Kidney tubule cell (primary cell): Measurements from ENCODE around the gene CHRM2.

ENCODE experiments used
- DNase-seq: peaks from one replicate; pipeline ENCODE4 v3.0.0-alpha.2; 2018; ENCODE audit warnings: low spot score

The CHRM2 gene

DNA sequence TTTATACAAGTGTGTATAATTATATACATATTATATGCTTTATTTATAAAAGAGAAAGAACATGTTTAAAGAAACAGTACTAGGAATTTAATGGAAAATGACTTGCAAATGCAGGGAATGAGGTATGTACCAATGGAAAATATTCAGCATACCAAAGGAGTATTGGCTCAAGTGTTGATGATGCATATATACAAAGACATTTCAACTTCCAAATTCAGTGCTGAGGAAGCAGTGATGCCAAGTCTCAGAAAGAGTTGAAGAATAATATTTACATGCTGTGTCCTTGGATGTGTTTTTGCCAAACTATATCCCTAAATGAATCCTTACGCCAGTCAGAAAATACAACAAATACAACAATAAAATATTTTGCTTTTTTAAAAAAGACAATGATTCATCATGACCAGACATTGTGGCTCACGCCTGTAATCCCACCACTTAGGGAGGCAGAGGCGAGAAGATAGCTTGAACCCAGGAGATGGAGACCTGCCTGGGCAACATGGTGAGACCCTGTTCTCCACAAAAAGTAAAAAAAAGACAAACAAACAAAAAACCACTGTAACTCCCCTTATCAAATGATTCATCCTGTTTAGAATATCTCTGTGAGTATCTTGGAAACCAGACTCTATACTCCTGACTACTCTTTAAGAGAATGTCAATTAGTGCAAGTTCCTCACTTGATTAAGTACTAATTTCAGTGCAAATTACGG lies 157.2 kb downstream of the CHRM2 start:
- no peak for DNase-seq

GRCh38 chr7:137026176-137026500 lies 157.7 kb downstream of the CHRM2 start:
- DNase-seq = no peak

- DNase-seq = no peak
These were observed 164.0 kb downstream of the CHRM2 start for GRCh38 chr7:137032436-137032835.

DNA sequence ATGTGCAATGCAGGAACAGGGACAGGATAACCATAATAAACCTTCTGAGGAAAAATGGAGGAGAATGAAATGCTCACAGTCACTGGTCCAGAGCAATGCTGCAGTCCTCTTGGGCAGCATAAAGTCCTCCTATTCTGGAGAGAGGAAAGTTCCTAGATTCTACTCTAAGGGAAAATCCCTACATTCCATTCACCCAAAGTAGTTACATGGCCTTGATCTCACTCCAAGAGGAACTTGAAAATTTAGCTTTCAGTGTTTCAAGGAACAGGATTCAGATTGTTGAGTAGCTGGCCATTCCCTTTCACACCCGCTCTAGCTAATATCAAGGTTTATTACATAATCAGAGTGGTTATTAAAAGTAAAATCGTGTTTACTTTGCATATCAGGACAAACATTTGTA lies 168.3 kb downstream of the CHRM2 start:
- peak; percentile 5 for DNase-seq

- DNase-seq = no peak
These were observed 170.3 kb downstream of the CHRM2 start for GRCh38 chr7:137038706-137039105.

- DNase-seq = no peak
These were observed 172.3 kb downstream of the CHRM2 start for GRCh38 chr7:137040745-137041144.

DNA sequence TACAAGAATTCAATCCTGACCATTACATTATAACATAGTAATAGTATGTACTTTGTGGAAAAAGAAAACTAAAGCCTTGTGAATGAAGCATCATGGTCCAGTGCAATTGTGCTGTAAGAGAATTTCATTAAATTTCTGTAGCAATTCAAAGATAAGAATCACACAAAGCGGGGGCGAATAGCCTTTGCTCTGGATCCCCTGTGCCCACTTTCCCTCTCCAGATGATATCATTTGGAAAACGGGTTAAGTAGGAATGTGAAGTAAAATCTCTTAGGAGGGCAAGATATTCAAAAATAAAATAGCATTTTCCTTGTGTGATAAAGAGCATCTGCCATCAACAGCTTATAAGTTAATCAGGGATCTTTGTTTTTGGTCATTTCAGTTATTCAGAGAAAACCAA lies 177.1 kb downstream of the CHRM2 start:
- no peak for DNase-seq

DNA sequence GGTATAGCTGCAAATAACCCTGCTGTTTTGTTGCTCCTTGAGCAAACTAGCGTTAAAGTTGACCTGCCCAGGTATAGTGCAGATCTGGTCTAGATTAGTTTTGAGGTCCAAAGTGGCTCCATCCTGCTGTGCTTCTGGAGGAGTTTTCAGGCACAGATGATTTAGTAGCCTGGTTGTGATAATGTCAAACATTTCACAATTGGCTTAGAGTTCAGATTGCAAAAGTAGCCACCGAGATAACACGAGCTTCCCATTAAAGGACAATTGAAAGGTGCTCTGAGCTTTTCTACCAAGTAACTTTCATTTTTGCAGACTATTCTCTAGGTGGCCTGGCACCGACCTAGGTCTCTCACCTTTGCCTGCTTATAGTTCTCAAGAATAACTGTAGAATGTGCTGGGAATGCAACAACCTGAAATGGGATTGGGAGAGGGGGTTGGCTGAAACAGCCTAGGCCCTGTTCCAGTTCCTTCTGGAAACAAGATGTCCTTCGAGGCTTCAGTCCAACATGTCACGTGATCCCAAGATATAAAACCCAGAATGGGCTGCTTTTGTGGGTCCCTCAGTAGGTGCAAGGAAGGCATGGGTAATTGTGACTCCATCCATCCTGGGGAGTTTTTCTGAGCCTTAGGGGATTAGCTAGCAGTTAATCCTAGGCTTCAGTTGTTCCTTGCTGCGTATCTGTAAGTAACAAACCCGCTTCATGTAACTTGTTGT lies 201.0 kb downstream of the CHRM2 start:
- DNase-seq = no peak
